ENCODE data around the gene PTPN9. TPM values are rescaled to one million over a fixed set of nuclear protein-coding genes. Genes with fewer than 3 reads are reported as not detected.
"Not testable (repeated sequence)": the region's sequence is repeated elsewhere in the genome, so short reads cannot be mapped to it uniquely, and the experiment has no call there.

The PTPN9 gene
- total RNA-seq, 1 experiment from 2014 or later, result 24.0 TPM

DNA sequence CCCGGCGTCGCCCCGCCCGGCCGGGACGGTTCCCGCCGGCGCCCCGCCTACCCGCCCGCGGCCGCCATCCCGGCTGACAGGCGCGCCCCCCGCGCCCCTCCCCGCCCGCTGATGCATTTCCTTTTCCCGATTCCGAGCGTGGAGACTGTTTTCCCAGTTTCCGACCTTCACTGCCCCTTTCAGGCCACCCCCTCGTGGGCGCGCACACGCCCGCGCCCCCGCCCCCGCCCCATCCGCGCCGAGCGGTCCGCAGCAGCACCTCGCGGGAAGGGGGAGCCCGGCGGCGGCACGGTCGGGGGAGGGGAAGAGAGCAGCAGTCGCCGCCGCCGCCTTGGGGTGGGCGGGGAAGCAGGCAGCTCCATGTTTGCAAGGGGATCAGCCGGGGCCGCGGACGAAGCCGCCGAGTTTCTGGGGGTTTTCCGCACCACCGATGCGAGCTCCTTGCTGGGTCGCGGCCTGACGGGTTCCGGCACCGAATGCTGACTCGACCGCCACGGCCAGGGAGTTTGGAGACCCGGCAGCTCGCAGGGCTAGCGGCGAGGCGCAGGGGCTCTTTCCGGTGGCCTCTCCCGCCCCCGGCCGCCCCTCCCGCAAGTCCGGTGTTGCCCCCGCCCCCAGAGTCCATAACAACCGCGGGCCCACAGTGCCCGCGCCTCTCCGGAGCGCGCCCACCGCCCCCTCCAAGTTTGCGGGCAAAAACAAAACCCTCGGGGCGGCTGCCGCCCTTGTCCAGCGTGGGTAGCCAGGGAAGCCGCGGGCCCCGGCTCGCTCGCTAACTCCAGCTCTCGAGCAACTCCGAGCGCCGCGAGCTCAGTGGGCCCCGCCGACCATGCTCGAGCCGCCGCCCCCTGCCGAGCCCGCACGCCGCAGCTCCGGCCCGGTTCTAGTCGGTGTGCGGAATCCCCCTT, 124.4 kb downstream of the PTPN9 start:
- peak; percentile 32 for DNase-seq (ENCODE audit: low read depth)

DNA sequence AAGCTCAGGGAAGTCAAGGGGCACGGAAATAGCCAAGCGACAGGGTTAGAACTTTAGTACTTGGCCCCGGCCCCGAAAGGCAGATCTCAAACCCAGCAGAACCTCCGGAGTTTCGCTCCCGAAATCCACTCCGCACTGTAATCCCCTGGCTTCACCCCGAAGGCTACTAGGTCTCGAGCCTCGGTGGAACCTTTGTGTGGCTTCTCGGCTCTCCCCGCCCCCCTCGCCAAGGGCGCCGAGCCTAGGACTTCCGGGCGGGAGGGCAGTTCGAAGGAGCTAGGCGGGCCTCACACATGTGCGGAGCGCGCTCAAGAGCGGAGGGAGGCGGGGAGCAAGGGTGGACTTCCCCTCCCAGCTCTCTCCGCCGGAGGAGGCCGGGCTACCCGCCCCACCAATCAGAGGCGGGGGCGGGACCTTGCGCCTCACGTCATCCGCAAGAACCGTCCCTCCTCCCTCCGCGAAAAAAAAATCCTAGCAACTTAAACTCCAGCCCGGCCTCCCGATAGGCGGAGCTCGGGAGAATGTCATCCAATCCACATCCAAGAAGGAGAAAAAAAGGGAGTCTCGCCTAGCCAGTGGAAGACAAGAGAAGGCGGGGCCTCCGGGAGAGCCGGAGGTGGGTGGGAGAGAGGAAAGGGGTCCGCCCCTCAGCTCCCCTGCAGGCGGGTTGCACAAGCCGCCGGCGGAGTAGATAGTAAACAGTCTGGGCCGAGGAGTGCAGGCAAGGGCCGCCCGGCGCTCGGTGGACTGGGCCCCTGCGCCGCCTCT, 125.2 kb downstream of the PTPN9 start:
- DNase-seq (ENCODE audit: low read depth), result peak; percentile 100

DNA sequence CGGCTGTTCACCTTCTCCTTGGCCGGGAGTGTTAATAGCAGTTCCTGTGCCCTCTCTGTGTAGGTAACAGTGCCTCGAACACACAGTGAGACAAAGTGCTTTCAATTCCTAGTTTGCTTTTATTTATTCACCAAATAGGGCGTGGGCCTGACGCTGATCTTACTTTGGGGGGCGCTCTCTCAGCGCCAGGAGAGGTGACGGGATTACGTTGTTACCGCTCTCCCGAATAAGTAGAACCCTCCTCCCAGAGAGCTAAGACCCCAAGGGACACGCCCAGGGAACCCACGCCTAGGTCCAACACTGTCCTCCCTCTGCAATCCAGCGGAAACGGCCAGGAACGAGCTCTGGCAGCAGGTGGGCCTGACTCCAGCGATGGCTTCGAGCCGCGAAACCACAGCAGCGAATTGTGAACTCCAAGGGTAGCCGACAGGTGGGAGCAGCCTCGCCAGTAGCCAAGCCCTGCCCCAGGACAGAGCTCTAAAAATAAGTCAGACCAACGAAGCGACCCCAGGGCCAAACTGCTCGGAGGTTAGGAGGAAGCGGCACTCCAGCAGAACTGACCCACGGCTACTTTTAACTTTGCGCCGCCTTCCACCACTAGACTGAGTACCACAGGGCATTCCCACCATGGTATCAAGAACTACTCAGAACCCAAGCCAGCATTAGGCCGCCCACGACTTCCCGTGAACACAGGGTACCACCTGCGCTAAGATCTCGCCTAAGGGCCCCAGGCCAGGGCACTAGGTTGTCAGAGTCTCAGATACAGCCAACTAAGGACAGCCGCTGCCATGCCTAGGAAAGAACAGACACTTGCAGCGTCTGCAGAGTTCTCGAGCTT, 126.0 kb downstream of the PTPN9 start:
- peak; percentile 69 for DNase-seq (ENCODE audit: low read depth)

DNA sequence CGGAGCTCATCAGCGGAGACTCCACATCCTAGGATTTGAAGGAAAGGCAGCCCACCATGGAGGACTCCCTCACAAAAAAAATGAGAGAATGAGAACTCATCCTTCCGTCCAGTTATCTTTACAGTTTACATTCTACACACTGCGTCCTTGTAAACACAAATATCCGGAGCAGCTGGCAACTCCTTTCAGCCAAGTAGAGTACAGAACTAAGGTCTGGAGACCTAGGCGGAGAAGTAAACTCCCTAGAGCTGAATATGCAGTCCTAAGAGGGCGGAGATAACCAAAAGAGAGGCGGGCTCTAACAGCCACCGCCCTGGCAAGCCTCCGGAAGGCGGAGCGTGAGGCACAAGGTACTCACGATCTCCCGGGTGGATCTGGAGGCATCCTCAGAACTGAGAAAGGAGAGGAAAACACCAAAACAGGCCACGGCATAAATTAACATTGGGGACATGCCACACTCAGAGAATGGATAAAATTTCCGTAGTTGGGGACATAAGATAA, 126.7 kb downstream of the PTPN9 start:
- DNase-seq (ENCODE audit: low read depth), result peak; percentile 75

DNA sequence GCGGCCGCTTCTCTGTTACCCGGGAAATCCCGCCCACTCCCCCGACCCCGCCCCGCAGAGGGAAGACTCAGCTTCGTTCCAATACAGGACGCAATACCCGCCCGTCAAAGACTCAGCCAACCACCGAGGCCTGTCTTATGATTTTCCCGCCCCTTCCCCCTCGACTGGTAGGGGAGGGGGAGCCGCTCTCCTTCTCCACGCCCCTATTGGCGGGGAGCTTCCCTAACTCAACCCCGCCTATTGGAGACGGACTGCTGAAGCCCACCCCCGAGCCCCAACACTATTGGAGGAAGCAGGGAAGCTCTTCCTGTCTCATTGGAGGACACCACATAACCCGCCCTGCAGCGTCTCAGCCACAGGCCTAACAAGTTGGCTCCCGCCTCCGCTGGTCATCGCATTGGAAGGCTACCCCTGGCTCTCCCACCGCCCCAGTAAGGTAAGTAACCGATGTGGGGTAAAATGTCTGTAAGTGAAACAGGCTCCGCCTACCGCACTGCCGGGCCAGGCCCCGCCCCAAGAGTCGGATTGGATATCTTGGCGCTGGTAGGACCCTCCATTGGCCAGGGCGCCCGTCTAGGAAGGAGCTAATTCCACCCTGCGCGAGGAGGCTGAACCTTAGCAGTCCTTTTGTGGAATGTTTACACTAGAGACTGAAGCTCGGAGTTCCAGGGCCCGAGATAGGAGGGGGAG, 127.3 kb downstream of the PTPN9 start, which contains the start of gene SIN3A:
TSS of gene SIN3A (minus strand) at position 17 of the 690 bp plus-strand sequence. CDS start 21,315 bp downstream, outside the sequence.
- peak; percentile 100 for DNase-seq (ENCODE audit: low read depth)

DNA sequence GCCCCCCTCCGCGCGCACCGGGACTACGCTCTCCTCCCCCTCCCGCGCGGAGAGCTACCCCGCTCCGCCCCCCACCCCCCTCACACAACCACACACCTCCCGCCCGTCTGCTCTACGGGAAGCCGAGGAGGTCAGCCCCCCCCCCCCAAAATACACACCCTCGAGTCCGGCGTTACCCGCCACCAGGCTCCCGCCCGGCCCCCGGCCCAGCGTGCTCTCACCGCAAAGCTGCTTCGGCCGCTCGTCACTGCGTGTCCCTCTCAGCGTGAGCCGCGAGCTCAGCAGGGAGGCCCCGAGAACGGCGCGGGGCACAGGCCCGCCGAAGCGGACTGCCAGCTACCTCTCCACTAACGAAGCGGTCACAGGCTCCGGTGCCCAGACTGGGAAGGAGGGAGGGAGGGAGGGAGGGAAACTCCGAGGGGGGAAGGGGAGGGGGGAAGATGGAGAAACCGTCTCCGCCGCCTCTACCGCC, 127.9 kb downstream of the PTPN9 start:
- no peak for DNase-seq (ENCODE audit: low read depth)

DNA sequence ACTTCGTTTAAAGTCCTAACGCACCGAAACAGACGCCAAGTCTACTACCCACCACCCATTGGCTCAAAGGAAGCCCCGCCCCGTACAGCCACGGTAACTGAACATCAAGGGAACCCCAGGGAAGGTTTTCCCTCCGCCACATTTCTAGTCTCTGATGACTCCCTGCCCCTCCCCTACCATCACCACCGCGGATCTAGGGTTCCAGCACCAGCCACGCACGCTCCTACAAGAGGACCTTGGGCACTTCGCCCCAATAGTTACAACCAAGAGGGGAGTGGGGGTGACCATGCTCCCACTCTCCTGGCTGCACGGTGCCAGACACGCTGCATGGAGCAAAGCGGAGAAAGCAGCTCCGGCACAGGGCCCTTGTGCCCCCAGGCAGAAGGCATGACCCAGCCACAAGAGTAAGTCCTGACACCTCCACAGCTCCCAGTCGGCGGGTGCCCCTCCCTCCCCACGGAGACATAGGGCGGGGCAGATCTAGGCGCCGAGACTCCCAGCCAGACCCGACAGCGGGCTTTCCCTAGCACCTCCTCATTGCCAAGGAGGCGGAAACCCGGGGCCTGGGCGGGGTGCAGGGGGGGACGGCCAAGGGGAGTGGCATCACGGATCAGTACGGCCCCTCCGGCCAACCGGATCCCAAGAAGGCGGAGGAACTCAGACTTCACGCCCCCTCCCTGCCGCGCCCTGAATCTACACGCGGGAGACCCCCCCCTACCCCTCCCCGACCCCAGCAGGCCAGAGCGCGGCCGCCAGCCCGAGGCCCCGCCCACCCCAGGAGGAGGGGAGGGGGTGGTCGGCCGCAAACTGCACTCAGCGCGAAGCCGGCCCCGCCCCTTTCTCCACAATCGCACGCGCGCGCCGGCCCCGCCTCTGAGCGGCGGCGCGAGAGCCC, 128.6 kb downstream of the PTPN9 start:
- peak; percentile 93 for DNase-seq (ENCODE audit: low read depth)

DNA sequence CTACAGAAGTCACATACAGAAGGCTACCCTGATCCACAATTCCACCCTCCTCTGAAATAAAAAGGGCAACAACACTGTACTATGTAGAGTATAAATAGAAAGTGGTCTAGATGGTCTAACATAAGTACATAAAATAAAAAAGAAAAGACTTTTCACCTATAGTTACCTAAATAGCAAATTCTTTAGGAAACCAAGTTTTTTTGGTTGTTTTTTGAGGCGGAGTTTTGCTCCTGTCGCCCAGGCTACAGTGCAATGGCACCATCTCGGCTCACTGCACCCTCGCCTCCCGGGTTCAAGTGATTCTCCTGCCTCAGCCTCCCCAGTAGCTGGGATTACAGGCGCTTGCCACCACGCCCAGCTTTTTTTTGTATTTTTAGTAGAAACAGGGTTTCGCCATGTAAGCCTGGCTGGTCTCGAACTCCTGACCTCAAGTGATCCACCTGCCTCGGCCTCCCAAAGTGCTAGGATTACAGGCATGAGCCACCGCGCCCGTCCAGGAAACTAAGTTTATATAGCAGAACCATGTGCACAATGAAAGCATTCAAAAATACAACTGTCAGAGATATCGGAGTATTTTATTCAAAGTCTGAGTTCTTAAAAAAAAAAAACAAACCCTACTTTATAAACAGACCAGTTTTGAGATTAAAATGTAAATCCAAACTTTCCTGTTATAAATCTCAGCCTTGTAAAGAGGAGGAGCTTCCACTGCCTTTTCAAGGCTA, 129.4 kb downstream of the PTPN9 start:
- DNase-seq (ENCODE audit: low read depth), result no peak

DNA sequence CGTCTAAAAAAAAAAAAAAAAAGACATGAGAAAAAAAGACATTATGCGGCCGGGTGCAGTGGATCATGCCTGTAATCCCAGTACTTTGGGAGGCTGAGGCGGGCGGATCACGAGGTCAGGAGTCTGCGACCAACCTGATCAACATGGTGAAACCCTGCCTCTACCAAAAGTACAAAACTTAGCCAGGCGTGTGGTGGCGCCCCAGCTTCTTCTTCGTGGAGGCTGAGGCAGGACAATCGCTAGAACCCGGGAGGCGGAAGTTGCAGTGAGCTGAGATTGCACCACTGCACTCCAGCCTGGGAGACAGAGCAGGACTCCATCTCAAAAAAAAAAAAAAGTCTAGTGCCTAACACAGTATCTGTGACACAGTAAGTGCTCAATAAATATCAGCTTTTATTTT, 130.9 kb downstream of the PTPN9 start:
- DNase-seq (ENCODE audit: low read depth), result not testable (repeated sequence)

DNA sequence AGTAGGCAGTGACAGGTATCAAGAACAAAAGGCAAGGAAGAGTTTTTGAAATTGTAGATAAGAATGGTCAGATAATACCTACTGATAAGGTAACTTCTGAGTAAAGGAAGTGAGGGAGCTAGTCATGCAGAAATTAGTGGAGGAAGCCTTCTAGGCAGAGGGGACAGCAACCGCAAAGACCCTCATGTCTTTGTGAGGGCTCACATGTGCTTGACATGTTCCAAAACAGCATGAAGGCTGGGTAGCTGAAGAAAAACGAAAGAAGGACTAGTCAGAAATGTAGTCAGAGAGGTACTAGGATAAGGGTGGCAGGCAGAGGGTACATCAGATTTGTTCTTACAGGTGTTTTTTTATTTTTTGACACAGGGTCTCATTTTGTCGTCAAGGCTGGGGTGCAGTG, 133.0 kb downstream of the PTPN9 start:
- DNase-seq (ENCODE audit: low read depth), result no peak

DNA sequence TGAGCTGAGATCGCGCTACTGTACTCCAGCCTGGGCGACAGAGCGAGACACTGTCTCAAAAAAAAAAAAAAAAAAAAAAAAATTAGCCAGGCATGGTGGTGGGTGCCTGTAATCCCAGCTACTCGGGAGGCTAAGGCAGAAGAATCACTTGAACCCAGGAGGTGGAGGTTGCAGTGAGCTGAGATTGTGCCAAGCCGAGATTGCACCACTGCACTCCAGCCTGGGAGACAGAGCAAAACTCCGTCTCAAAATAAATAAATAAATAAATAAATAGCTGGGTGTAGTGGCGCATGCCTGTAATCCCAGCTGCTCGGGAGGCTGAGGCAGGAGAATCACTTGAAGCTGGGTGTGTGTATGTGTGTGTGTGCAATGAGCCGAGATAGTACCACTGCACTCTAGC, 133.8 kb downstream of the PTPN9 start:
- DNase-seq (ENCODE audit: low read depth), result not testable (repeated sequence)

DNA sequence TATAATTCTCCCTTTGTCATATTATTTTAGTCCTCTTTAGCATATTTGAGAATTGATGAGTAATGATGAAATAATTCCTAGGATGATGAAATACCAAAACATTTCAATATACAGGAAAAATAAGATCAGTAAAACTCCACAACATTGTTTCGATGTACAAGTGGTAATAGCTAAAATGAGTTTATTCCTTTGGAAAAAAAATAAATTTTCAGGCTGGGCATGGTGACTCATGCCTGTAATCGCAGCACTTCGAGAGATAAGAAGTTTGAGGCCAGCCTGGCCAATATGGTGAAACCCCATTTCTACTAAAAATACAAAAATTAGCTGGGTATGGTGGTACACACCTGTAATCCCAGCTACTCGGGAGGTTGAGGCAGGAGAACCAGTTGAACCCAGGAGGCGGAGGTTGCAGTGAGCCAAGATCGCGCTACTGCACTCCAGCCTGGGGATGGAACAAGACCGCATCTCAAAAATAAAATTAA, 135.1 kb downstream of the PTPN9 start:
- DNase-seq (ENCODE audit: low read depth), result peak; percentile 3

DNA sequence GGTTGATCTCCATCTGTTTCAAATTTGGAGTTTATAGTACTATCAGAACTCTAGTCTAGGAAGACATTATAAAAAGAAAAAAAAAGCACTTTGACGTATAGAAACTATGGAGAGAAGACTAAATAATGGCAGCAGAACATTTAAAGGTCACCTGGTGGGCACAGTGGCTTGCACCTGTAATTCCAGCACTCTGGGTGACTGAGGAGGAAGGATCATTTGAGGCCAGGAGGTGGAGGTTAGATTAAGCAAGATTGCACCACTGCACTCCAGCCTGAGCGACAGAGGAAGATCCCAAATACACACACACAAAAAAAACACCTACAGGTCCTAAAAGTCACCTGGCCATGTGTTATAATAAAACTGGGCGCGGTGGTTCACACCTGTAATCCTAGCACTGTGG, 141.4 kb downstream of the PTPN9 start:
- no peak for DNase-seq (ENCODE audit: low read depth)

DNA sequence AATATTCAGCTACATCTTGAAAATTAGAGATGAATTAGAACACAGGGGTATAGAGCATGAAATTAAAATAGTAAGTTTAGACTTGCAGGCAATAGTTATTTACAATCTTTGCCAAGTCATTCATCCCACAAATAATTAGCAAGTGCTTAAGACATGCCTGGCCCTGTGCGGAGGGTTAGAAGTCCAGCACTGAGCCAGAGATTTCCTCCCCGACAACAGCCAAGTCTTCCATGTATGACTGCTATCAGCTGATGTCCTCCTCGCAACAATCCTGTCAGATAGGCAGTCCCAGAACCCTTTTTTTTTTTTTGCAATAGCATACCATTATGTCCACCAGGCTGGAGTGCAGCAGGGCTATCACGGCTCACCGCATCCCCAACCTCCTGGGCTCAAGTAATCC, 142.2 kb downstream of the PTPN9 start:
- no peak for DNase-seq (ENCODE audit: low read depth)

DNA sequence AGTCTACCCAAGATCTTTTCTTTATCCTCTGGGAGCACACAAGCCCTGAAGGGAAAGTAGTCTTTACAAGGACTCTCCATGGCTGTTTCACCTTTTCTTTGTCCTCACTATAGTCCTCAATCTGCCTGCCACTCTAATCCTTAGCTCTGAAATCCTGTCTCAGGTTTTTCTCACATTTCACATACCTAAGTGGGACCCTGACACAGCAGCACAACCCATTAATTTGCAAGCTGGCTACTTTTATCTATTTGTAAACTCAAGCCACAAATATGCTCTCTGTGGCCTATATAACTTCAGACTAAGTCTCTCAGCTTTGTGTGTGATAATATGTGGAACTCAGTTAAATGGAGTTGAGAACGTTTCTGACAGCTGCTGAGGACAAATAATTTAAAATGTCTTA, 147.4 kb downstream of the PTPN9 start:
- no peak for DNase-seq (ENCODE audit: low read depth)

DNA sequence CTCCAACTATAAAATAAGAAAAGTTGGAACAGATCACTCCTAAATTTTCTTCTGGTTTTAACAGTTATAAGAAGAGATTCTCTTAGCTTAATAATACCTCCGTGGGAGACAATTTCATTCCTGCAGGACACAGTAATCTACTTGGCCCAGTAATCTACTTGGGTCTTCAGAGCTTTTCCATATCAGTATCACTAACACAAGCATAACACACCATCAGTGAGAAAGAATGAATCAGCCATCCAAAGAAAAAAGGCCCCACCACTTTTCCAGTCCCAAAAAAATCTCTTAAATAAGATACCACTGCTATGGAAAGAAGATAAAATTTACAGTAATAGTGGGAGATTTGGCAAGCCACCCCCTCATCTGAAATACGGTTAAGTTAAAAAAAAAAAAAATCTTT, 147.8 kb downstream of the PTPN9 start:
- no peak for DNase-seq (ENCODE audit: low read depth)

DNA sequence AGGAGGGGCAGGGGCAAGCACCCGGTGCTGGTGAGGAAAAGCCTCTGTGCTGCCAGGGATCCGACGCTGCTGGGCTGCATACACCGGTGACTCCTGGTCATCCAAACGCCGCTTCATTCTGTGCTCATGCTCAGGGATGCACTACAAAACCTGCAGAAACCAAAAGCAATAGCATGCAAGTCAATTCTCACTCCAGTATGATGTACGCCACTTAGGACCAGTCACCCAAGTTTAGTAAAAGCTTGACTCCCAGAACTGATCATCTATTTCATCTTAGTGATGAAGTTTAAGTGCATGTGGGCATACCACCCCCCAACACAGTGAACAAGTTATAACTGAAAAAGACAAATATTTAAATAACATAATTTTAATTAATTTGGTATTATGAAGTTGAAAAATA, 148.9 kb downstream of the PTPN9 start:
- DNase-seq (ENCODE audit: low read depth), result no peak

DNA sequence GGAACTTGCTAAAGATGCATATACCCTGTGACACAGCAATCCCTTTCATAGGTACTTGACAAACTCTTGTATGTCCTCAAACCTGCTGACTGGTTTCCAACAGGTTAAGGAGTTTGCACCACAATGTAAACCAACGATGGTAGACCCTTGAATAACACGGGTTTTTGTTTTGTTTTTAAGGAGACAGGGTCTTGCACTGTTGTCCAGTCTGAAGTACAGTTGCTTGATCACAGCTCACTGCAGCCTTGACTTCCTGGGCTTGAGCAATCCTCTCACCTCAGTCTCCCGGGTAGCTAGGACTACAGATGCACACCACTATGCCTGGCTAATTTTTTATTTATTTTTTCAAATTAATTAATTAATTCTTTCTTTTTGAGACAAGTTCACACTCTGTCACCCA, 151.0 kb downstream of the PTPN9 start:
- DNase-seq (ENCODE audit: low read depth), result no peak

All from HT1080 (cell line).